GM12892 (cell line): ENCODE measurements around the gene ATP2C1.

Source experiments
- POLR2A ChIP-seq: IDR thresholded peaks from 2 replicates; pipeline ENCODE4 v1.6.1; 2011; ENCODE audit warnings: low read depth, low read length, control low read depth
- POLR2AphosphoS5 ChIP-seq: IDR thresholded peaks from 2 replicates; pipeline ENCODE4 v1.6.1; 2011; ENCODE audit warnings: low read depth, low read length, control low read depth
- TAF1 ChIP-seq: IDR thresholded peaks from 2 replicates; pipeline ENCODE4 v1.6.1; 2011; ENCODE audit warnings: low read depth, mild to moderate bottlenecking, control low read depth, low read length, borderline replicate concordance

GRCh38 chr3:130932979-130933378, 39.1 kb downstream of the ATP2C1 start:
- TF ChIP-seq POLR2A: no peak
- no peak for TF ChIP-seq POLR2AphosphoS5
- no peak for TF ChIP-seq TAF1
